Endometrium (tissue), 2 donors: Measurements from ENCODE around the gene KCNN1.
"Not testable (repeated sequence)": the region's sequence is repeated elsewhere in the genome, so short reads cannot be mapped to it uniquely, and the experiment has no call there.

Experiments
- FAIRE-seq: peaks from 2 replicates; lab custom pipeline; 2012; peaks lifted over from hg19 to GRCh38; lab: Jason Lieb, UNC
- donor health status: control.
- donor health status: control.

Gene KCNN1

GRCh38 chr19:18000915-18001776, 34.2 kb downstream of the KCNN1 start:
- FAIRE-seq = no peak

GRCh38 chr19:18001777-18002345, 35.0 kb downstream of the KCNN1 start:
- no peak for FAIRE-seq

- no peak for FAIRE-seq
Observed at GRCh38 chr19:18002347-18002850, 35.5 kb downstream of the KCNN1 start.

- FAIRE-seq = not testable (repeated sequence)
Observed at GRCh38 chr19:18005750-18006149, 38.8 kb downstream of the KCNN1 start.

GRCh38 chr19:18007044-18007916, 40.4 kb downstream of the KCNN1 start:
- no peak for FAIRE-seq

GRCh38 chr19:18007917-18008673, 41.2 kb downstream of the KCNN1 start, which contains the start of gene ARRDC2:
TSS of gene ARRDC2 (plus strand) at chr19:18008170. CDS start at chr19:18008311, 141 bp downstream.
- FAIRE-seq = no peak

- FAIRE-seq = no peak
Observed at GRCh38 chr19:18008814-18009213, 41.9 kb downstream of the KCNN1 start.

- FAIRE-seq = no peak
Observed at GRCh38 chr19:18009412-18010066, 42.6 kb downstream of the KCNN1 start.

GRCh38 chr19:18010149-18010548, 43.2 kb downstream of the KCNN1 start:
- no peak for FAIRE-seq

GRCh38 chr19:18013210-18014111, 46.6 kb downstream of the KCNN1 start:
- no peak for FAIRE-seq

- no peak for FAIRE-seq
Observed at GRCh38 chr19:18014197-18014596, 47.3 kb downstream of the KCNN1 start.

- no peak for FAIRE-seq
Observed at GRCh38 chr19:18016209-18016910, 49.5 kb downstream of the KCNN1 start.

GRCh38 chr19:18017275-18018083, 50.6 kb downstream of the KCNN1 start:
- no peak for FAIRE-seq

GRCh38 chr19:18020212-18021085, 53.5 kb downstream of the KCNN1 start:
- no peak for FAIRE-seq

GRCh38 chr19:18021121-18021755, 54.3 kb downstream of the KCNN1 start:
- no peak for FAIRE-seq

GRCh38 chr19:18023622-18024251, 56.8 kb downstream of the KCNN1 start:
- no peak for FAIRE-seq
